GM12875 (cell line): ENCODE measurements around the gene KCNG1.

Source experiments
- H3K4me3 ChIP-seq: one replicate; pipeline ENCODE4 v1.5.1; 2011; ENCODE audit warnings: low read depth, low read length, control low read depth
- CTCF ChIP-seq: IDR thresholded peaks from 2 replicates; pipeline ENCODE4 v1.5.1; 2011; ENCODE audit warnings: low read depth, mild to moderate bottlenecking, control low read depth, inconsistent platforms, low read length, moderate library complexity, borderline replicate concordance; ENCODE audit not compliant: insufficient read depth

Gene KCNG1

GRCh38 chr20:51021067-51022025 lies 1.6 kb downstream of the KCNG1 start:
- no peak for TF ChIP-seq CTCF
- H3K4me3 ChIP-seq = no peak overlapping the region

- H3K4me3 ChIP-seq = no peak overlapping the region
- TF ChIP-seq CTCF = no peak
Observed at GRCh38 chr20:51020657-51021056, 2.2 kb downstream of the KCNG1 start.

GRCh38 chr20:51019656-51020592 lies 3.0 kb downstream of the KCNG1 start:
- TF ChIP-seq CTCF = no peak
- no peak overlapping the region for H3K4me3 ChIP-seq

- no peak overlapping the region for H3K4me3 ChIP-seq
- no peak for TF ChIP-seq CTCF
Observed at GRCh38 chr20:51017251-51017650, 5.7 kb downstream of the KCNG1 start.

GRCh38 chr20:51016521-51016920 lies 6.4 kb downstream of the KCNG1 start:
- TF ChIP-seq CTCF = no peak
- H3K4me3 ChIP-seq = no peak overlapping the region

GRCh38 chr20:51014797-51015722 lies 7.8 kb downstream of the KCNG1 start:
- peak; percentile 77 for TF ChIP-seq CTCF
- no peak overlapping the region for H3K4me3 ChIP-seq
